ENCODE measurements around the gene METTL16. TPM values are rescaled to one million over a fixed set of nuclear protein-coding genes. Genes with fewer than 3 reads are reported as not detected.
A peak's percentile ranks its signal among the peaks of the same experiment; 100 is the strongest.
"Not testable (repeated sequence)": the region's sequence is repeated elsewhere in the genome, so short reads cannot be mapped to it uniquely, and the experiment has no call there.

The METTL16 gene
- total RNA-seq, 4 donors from 2014 or later: 30.4 to 48.9 (median 44.7) TPM

DNA sequence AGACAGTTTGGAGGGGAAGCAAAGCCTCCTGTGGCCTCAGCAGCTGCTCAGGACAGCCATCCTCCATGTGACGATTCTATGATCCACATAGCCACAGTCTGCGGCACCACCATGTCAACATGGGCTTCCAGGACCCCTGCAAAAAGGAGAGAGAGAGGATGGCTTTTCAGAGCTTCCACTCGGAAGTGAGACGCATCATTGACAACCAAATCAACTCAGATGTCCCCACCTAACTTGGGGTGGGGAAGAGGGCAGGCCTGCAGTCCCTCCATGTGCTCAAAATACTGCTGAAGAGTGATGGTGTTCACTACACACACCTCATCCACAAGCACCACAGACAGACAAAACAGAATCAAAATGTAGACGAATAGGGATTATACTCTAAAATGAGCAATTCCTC is 5.9 kb upstream of the METTL16 start:
- Histone ChIP-seq H3K27me3 (no peaks in the 10 kb centered on the region), H3K9me3 (no peaks in the 10 kb centered on the region), H3K4me3 (replicated peaks in 1 of 3) (no peak overlapping the region), H3K4me1 (peaks cover 0 to under 1% of the 10 kb centered on the region in 2 donors), H3K27ac (no peak overlapping the region), H3K36me3 (no peaks in the 10 kb centered on the region)
- intact Hi-C loops (cut with DNase I): no loop called here
- 90 to 94% methylated on average over 5 of the region's 5 CpGs for WGBS, 2 donors
- no peak for DNase-seq
- TF ChIP-seq, protein P1, sequence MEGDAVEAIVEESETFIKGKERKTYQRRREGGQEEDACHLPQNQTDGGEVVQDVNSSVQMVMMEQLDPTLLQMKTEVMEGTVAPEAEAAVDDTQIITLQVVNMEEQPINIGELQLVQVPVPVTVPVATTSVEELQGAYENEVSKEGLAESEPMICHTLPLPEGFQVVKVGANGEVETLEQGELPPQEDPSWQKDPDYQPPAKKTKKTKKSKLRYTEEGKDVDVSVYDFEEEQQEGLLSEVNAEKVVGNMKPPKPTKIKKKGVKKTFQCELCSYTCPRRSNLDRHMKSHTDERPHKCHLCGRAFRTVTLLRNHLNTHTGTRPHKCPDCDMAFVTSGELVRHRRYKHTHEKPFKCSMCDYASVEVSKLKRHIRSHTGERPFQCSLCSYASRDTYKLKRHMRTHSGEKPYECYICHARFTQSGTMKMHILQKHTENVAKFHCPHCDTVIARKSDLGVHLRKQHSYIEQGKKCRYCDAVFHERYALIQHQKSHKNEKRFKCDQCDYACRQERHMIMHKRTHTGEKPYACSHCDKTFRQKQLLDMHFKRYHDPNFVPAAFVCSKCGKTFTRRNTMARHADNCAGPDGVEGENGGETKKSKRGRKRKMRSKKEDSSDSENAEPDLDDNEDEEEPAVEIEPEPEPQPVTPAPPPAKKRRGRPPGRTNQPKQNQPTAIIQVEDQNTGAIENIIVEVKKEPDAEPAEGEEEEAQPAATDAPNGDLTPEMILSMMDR (IDR thresholded peaks at IDR 0.05): no peak
- no peak for TF ChIP-seq POLR2A (IDR thresholded peaks at IDR 0.05)

DNA sequence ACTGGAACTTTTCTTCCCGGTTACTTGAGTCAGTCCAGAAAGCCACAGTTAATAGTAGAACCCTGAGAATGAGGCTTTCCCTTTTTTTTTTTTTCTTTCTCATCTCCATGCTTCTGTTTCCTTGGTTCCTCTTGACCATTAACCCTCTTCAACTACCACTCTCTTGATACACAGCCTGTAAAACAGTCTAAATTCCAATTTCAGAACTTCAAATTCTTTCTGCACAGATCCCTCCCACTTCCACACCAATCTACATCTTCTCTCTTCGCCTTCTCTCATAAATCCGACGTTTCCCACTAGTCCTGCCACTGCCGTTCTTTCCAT is 588 bp downstream of the METTL16 start:
- TF ChIP-seq, protein P1 (IDR thresholded peaks at IDR 0.05): no peak
- no peak for TF ChIP-seq POLR2A (IDR thresholded peaks at IDR 0.05)
- H3K4me3 ChIP-seq (replicated peaks in 1 of 3): peak overlapping the region; percentile 27 to 99 (median 53)
- peak overlapping the region; percentile 80 to 92 (median 90) for H3K27ac ChIP-seq
- no peaks in the 10 kb centered on the region for H3K27me3 ChIP-seq
- 0% methylated on average over 5 of the region's 5 CpGs for WGBS, 2 donors
- peaks cover 21 to 36% of the 10 kb centered on the region in 2 donors for H3K4me1 ChIP-seq
- intact Hi-C loops (cut with DNase I): no loop called here
- H3K36me3 ChIP-seq: no peaks in the 10 kb centered on the region
- DNase-seq: no peak
- no peaks in the 10 kb centered on the region for H3K9me3 ChIP-seq

DNA sequence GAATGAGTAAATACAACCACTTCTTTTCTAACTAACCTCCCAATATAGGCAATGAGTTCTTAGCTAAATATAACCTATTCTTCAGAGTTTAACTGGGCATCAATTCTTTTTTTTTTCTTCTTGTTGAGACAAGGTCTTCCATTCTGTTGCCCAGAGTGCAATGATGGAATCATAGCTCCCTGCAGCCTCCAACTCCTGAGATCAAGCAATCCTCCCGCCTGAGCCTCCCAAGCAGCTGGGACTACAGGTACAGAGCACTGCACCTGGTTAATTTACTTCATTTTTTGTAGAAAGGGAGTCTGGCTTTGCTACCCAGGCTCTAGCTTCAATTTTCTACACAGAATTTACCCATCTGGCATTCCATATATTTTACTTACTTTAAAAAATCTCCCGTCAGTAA is 1.1 kb downstream of the METTL16 start:
- Histone ChIP-seq H3K27ac (peak overlapping the region; percentile 80 to 92 (median 90)), H3K36me3 (no peaks in the 10 kb centered on the region), H3K27me3 (no peaks in the 10 kb centered on the region), H3K4me3 (replicated peaks in 1 of 3) (peak overlapping the region in 2 of 3 donors; percentile 53 to 99), H3K9me3 (no peaks in the 10 kb centered on the region), H3K4me1 (peaks cover 21 to 36% of the 10 kb centered on the region in 2 donors)
- no peak for TF ChIP-seq POLR2A (IDR thresholded peaks at IDR 0.05)
- TF ChIP-seq, protein P1 (IDR thresholded peaks at IDR 0.05): no peak
- no peak for DNase-seq
- intact Hi-C loops (cut with DNase I): no loop called here
- 50 to 52% methylated on average over 2 of the region's 2 CpGs for WGBS, 2 donors

DNA sequence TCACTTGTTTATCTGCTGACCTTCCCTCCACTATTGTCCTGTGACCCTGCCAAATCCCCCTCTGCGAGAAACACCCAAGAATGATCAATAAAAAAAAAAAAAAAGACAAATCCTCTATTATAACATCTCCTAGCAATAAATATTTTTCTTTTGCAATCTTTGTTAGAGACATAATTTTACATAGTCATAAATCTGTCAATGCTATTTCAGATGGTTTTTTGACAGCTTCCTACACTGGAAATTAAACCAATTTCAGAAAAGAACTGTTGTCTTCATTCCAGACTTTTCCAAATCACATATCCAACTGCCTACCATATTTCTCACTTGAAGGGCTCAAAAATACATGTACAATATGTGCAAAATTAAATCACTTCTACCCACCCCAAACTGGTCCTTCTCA is 3.7 kb downstream of the METTL16 start:
- H3K27ac ChIP-seq: no peak overlapping the region
- intact Hi-C loops (cut with DNase I): no loop called here
- H3K4me1 ChIP-seq: peaks cover 21 to 36% of the 10 kb centered on the region in 2 donors
- no peaks in the 10 kb centered on the region for H3K9me3 ChIP-seq
- DNase-seq: no peak
- no peaks in the 10 kb centered on the region for H3K27me3 ChIP-seq
- WGBS, 2 donors: 66 to 70% methylated on average over 1 of the region's 1 CpG
- H3K36me3 ChIP-seq: no peaks in the 10 kb centered on the region
- H3K4me3 ChIP-seq (replicated peaks in 1 of 3): no peak overlapping the region
- no peak for TF ChIP-seq POLR2A (IDR thresholded peaks at IDR 0.05)
- TF ChIP-seq, protein P1 (IDR thresholded peaks at IDR 0.05): no peak

DNA sequence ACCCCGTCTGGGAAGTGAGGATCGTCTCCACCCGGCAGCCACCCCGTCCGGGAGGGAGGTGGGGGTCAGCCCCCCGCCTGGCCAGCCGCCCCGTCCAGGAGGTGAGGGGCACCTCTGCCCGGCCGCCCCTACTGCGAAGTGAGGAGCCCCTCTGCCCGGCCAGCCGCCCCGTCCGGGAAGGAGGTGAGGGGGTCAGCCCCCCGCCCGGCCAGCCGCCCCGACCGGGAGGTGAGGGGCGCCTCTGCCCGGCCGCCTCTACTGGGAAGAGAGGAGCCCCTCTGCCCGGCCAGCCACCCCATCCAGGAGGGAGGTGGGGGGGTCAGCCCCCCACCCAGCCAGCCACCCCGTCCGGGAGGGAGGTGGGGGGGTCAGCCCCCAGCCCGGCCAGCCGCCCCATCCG is 4.7 kb downstream of the METTL16 start:
- no CpG with 5 or more reads among the region's 29 CpGs for WGBS, 2 donors
- H3K27ac ChIP-seq: peak overlapping the region in 1 of 3 donors; percentile 44
- DNase-seq; H3K36me3 ChIP-seq; H3K4me3 ChIP-seq (replicated peaks in 1 of 3); H3K27me3 ChIP-seq; H3K9me3 ChIP-seq; intact Hi-C loops (cut with DNase I): not testable (repeated sequence)
- peaks cover 17 to 36% of the 10 kb centered on the region in 2 donors for H3K4me1 ChIP-seq

DNA sequence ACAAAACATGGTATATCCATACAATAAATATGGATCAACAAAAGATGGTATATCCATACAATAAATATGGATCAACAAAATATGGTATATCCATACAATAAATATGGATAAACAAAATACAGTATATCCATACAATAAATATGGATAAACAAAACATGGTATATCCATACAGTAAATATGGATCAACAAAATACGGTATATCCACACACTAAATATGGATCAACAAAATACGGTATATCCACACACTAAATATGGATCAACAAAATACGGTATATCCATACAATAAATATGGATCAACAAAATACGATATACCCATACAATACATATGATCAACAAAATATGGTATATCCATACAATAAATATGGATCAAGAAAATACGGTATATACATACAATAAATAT is 8.1 kb downstream of the METTL16 start:
- no peak for DNase-seq
- WGBS, 2 donors: 74 to 76% methylated on average over 5 of the region's 5 CpGs
- Histone ChIP-seq H3K36me3 (peaks cover 0 to 14% of the 10 kb centered on the region in 2 donors), H3K4me1 (peaks cover 4 to 15% of the 10 kb centered on the region in 2 donors), H3K9me3 (no peaks in the 10 kb centered on the region), H3K27ac (no peak overlapping the region), H3K27me3 (no peaks in the 10 kb centered on the region), H3K4me3 (replicated peaks in 1 of 3) (no peak overlapping the region)
- intact Hi-C loops (cut with DNase I): no loop called here
- TF ChIP-seq POLR2A (IDR thresholded peaks at IDR 0.05): no peak
- TF ChIP-seq, protein P1 (IDR thresholded peaks at IDR 0.05): no peak

Measured in thyroid gland (tissue), 4 donors.